HG03520 (cell line): ENCODE data around the gene HOXC9.

ENCODE experiments used
- ATAC-seq: cut with Tn5 transposase; IDR thresholded peaks from one replicate; pipeline ENCODE4 v1.9.1; 2021; ENCODE audit warnings: mild to moderate bottlenecking, moderate library complexity; ENCODE audit not compliant: unreplicated experiment

Gene HOXC9

GRCh38 chr12:54024581-54025305 lies 24.8 kb downstream of the HOXC9 start:
- no peak for ATAC-seq

GRCh38 chr12:54025499-54026405 lies 25.8 kb downstream of the HOXC9 start:
- ATAC-seq = no peak

DNA sequence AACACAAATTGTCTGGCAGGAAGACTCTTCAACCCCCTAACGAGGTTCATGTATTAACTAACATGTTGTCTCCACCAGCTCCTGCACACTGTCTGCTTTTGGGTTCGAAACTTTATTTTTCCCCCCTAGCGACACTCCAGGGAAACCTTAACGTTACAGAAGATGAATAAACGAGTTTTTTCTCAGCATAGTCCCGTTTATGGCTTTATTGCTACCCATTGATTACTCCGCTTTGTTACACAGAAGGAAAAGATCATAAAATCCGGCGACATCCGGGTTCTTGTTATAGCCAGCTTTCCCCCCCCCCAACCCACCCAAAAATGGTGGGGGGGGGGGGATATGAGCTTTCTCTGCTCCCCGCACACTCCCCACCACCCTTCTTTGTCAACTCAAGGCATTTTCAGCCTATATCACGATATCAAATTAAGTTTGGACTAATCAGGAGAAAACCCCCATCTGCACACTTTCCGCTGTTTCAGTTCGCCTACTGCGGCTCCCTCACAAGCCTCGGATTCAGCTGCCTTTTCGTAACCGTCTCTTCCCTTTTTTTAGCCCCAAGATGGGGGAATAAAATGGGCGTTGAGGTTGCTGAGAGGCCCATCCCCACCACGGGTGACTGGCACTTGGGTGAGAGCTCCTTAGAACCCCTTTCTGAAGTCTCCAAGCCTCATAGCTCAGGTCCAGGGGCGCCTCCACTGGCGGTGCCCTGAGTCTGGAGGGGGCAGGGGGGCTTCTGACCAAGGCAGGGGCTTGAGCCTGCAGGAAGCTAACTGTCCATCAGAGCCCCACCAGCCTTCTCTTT lies 26.9 kb downstream of the HOXC9 start:
- no peak for ATAC-seq

GRCh38 chr12:54027442-54027786 lies 27.5 kb downstream of the HOXC9 start:
- no peak for ATAC-seq

DNA sequence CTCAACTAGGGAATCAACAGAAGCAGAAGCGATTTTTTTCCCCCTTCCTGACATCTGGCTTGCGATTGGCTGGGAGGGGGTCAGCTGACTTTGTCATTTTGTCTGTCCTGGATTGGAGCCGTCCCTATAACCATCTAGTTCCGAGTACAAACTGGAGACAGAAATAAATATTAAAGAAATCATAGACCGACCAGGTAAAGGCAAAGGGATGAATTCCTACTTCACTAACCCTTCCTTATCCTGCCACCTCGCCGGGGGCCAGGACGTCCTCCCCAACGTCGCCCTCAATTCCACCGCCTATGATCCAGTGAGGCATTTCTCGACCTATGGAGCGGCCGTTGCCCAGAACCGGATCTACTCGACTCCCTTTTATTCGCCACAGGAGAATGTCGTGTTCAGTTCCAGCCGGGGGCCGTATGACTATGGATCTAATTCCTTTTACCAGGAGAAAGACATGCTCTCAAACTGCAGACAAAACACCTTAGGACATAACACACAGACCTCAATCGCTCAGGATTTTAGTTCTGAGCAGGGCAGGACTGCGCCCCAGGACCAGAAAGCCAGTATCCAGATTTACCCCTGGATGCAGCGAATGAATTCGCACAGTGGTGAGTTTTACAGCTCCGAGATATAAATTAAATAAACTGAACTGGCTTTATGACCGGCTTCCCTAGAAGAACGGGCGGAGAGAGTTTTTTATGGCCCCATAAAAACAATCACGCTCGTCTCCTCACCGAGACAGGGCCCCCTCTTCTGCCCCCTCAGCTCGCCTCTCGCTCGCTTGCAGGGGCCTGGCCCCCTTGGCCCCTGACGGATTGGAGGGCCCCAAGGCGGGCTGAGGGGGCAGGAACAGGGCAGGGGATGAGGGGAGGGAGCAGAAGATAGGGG lies 28.6 kb downstream of the HOXC9 start, which contains the start of gene HOXC6:
Gene HOXC6, plus strand, starts transcription at position 127 of the 888 bp plus-strand sequence. Its CDS starts 82 bp downstream, at position 209.
- ATAC-seq = no peak

DNA sequence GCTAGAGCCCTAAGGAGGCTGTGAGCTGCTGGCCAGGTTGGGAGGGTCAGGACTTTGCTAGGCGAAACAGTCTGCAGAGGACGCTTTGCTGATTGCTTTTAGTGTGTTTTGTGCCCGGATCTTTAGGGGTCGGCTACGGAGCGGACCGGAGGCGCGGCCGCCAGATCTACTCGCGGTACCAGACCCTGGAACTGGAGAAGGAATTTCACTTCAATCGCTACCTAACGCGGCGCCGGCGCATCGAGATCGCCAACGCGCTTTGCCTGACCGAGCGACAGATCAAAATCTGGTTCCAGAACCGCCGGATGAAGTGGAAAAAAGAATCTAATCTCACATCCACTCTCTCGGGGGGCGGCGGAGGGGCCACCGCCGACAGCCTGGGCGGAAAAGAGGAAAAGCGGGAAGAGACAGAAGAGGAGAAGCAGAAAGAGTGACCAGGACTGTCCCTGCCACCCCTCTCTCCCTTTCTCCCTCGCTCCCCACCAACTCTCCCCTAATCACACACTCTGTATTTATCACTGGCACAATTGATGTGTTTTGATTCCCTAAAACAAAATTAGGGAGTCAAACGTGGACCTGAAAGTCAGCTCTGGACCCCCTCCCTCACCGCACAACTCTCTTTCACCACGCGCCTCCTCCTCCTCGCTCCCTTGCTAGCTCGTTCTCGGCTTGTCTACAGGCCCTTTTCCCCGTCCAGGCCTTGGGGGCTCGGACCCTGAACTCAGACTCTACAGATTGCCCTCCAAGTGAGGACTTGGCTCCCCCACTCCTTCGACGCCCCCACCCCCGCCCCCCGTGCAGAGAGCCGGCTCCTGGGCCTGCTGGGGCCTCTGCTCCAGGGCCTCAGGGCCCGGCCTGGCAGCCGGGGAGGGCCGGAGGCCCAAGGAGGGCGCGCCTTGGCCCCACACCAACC lies 29.8 kb downstream of the HOXC9 start:
- ATAC-seq = no peak

GRCh38 chr12:54030442-54030801 lies 30.5 kb downstream of the HOXC9 start:
- ATAC-seq = no peak

GRCh38 chr12:54030889-54031471 lies 31.0 kb downstream of the HOXC9 start:
- ATAC-seq = no peak

- no peak for ATAC-seq
Observed at GRCh38 chr12:54031480-54031879, 31.5 kb downstream of the HOXC9 start.

GRCh38 chr12:54032086-54032619 lies 32.2 kb downstream of the HOXC9 start:
- ATAC-seq = no peak

GRCh38 chr12:54032627-54033100 lies 32.7 kb downstream of the HOXC9 start, which contains the start of gene HOXC5:
Gene HOXC5, plus strand, starts transcription at chr12:54033050. Its CDS starts 73 bp downstream, at chr12:54033123.
- no peak for ATAC-seq

- no peak for ATAC-seq
Observed at GRCh38 chr12:54033106-54033979, 33.4 kb downstream of the HOXC9 start.

- ATAC-seq = no peak
Observed at GRCh38 chr12:54033980-54034784, 34.2 kb downstream of the HOXC9 start.

GRCh38 chr12:54034785-54035310 lies 34.9 kb downstream of the HOXC9 start:
- no peak for ATAC-seq

- ATAC-seq = no peak
Observed at GRCh38 chr12:54035568-54036264, 35.8 kb downstream of the HOXC9 start.
